ENCODE measurements around the gene SPON2.

The SPON2 gene

DNA sequence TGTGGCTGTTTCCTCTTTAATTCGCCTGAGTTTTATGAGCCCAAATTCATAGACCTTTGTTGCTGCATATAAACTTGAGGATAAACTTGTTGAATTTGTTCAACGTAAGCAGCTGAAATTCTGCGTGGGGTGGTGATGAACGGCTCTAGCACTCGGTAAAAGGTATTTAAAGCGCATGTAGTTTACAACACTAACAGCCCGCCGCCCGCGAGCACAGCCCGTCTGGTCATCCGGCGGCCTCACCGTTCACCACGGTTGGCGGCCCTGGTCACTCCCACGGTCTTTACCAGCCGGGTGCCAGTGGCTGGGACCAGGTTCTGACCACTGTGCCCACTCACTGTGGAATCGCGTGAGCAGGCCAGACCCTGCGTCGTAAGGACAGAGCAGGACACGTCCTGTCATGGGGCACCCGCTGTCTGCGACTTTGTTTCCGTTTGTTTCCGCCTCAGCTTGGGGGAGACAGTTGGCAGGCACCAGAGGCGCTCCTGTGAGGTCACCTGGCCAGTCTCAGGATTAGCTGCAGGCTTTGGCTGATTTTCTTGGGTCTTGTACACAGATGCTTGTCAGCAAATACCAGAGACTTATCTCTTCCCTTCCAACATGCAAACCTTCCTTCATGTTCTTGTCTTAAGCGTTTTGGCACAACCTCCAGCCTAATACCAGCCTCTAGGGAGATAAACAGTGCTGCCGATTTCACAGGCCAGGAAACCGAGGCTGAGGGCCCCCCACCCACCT, 36.8 kb upstream of the SPON2 start:
- in situ Hi-C loops (cut with MboI; ENCODE audit: low sequenced_read_pairs), result no loop called here

DNA sequence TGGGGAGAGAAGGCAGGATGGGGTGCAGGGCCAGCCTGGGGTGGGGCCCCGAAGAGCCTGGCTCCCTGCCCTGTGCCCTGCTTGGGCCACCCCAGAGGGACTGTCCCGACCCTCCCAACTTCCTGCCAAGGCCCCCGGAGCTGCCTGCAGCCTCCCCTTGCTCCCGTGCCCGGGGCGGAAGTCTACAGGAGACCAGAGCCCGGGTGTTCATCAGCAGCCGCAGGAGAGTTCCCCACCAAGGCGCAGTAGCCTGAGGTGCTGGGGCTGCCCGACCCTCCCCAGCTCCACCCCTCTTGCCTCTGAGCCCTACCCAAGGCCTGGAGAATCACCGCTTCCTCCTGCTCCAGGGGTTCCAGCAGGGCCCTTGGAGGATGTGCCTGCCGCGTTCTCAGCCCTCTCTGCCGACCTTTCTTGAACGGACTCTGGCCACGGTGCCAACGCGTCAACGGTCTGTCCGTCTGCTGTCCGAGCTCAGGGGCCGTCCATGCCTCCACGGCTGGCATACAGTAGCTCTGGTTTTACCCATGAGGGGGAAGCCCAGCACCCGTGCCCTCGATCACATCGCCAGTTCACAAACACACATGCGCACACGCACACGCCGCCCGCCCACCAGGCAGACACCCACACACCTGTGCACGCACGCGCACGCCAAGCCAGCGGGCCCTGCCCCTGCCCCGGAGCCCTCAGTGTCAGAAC, 36.0 kb upstream of the SPON2 start:
- in situ Hi-C loops (cut with MboI; ENCODE audit: low sequenced_read_pairs), result no loop called here

DNA sequence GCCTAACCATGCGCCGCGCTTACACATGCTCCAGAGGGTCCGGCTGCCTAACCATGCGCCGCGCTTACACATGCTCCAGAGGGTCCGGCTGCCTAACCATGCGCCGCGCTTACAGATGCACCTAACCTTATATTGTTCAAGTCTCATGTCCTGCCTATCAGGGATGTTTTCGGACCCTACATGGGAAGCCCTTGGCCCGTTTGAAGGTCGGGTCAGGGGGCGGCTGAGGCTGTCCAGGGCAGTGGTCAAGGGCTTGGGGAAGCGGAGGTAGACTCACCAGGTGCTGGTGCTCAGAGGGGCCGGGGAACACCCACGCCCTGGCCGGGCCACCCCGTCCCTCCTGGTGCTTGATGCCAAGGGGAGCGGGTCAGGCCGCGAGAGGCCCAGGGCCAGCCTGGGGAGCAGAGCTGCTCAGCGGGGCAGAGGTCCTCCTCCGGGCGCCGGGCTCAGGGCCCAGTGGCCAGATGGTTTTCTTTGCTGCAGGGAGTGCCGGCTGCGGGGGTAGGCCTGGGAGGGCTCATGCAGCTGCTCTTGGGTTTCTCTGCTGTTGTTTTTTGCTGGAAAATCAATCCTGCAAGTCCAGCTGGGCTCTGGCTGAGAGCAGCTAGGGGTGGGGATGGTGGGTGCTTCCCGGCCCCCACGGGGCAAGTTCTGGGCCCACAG, 35.4 kb upstream of the SPON2 start:
- in situ Hi-C loops (cut with MboI; ENCODE audit: low sequenced_read_pairs), result no loop called here

DNA sequence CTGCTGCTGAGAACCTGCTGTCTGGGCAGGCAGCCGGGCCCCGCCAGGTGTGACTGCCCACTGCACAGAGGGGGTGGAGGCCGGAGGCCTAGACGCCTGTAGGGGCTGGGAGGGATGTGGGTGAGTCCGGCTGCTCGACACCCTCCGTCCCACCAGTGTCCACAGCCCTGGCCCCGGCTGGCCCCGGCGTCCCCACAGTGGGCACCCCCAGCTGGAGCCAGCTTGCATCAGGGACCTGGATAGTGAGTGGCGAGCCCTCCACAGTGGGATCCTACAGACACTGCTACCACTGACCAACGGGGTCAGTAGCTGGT, 34.7 kb upstream of the SPON2 start:
- in situ Hi-C loops (cut with MboI; ENCODE audit: low sequenced_read_pairs), result no loop called here

DNA sequence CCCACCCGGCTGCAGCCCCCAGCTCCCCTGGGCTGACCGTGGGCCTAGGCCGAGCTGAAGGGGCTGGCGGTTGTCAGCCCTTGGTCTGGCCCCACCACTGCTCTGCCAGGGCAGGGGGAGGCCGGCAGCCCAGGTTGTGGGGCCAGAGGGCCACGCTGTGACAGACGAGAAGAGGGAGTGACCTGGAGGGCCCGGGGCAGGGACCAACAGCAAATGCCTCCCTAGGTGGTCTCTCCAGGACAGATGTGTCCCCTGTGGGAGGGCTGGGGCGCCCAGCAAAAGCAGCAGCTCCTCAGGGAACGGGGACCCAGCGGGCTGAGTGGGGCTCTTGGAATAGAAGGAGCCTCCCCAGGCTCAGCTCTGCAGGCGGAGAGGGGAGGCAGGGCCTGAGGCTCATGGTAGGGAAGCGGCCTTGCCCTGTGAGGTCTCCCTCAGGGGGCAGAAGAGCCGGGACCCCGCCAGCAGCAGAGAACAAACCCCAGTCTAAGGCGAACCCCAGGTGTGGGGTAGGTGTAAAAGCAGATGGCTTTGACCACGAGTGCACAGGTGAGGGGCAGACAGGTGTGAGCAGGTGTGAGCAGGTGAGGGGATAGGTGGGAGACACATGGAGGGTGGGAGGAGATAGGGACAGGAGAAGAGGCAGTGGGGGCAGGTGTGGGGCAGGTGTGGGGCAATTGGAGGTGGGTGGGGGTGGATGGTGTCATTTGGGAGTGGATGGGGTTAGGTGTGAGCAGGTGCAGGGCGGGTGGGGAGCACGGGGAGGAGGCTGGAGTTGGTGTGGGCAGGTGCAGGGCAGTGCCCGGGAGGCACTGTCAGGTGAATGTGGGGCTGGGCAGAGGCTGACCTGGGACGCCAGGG, 34.1 kb upstream of the SPON2 start:
- in situ Hi-C loops (cut with MboI; ENCODE audit: low sequenced_read_pairs), result no loop called here

DNA sequence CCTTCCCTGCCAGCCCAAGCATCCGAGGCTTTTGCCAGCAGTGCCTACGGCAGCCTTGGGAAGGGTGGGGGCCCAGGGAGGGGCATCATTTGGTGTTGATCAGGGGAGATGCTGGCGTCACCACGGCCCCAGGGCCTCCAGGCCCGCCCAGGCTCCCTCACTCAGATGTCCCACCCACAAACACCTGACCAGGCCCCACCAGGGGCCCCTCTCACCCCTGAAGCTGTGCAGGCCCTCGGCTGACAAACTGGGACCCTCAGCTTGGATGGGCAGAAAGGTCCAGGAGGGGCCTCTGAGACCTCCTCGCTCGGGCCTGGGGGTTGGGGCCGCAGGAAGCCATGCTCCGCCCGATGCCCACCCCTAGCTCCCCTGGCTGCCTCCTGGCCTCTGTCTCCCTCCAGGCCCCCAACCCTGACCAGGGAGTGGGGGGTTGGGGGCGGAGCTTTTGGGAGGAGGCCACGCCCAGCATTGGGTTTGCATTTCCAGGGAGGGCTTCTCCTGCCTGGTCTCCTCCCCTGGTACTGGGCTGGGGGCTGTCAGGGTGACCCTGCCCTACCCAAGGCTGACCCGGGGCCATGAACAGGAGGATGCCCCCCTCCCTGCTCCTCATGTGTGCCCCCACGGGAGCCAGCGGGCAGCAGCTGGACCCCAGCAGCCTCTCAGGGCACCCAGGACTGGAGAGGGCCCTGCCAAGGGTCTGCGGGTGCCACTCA, 33.4 kb upstream of the SPON2 start:
- in situ Hi-C loops (cut with MboI; ENCODE audit: low sequenced_read_pairs), result no loop called here

DNA sequence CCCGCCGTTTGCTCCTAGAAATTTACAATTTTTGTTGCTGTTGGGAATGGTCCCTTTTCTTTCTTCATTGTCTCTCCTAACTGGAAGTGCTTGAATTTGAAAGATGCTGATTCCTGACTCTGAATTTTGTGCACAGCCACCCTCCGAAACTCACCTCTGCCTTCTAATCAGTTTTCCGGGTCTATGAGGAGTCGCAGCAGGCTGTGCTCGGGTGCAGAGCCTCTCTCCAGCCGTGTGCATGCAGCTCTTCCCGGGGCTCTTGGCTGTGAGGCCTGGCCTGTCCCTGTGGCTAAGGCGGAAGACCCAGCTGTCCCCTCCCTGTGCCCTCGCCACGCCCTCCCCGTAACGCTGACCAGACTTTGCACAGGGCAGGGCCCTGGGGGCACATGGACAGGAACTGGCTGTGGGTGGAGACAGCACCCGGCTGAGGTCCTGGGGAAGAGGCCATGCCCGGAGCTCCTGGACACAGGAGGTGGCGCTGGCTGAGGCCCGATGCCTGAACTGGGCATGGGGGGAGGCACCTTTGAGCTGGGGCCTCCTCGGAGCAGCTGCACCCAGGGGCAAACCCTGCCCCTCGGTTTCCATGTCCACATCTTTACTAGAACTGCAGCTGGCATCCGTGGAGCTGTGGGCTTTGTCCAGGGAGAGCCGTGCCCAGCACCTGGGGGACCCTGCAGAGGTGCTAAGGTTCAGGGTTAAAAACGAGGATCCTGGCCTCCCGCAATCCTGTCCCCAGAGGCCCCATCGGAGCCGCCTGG, 32.6 kb upstream of the SPON2 start:
- in situ Hi-C loops (cut with MboI; ENCODE audit: low sequenced_read_pairs), result no loop called here

DNA sequence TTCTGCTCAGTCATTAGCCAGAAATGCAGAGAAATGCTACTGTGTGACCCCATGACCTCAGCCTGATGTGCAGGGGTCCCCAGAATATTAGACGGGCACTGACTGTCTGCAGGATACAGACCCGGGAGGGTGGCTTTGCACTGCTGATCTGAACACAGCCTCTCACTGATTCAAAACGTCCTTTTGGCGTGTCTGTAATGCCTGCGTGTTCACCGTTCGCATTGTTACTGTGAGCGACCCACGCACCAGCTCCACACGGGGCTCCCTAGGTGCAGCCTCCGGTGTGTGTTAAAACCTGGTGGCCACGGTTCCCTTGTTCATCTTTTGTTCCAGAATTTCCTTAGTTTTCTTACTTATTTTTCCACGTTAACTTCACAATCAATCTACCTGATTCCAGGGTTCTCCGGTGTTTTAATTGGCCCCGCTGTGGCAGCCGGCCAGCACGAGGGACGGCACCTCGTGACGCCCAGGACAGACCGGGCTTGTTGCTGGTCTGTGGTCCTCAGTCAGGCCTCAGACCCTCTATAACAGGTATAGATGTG, 32.0 kb upstream of the SPON2 start:
- in situ Hi-C loops (cut with MboI; ENCODE audit: low sequenced_read_pairs), result no loop called here

DNA sequence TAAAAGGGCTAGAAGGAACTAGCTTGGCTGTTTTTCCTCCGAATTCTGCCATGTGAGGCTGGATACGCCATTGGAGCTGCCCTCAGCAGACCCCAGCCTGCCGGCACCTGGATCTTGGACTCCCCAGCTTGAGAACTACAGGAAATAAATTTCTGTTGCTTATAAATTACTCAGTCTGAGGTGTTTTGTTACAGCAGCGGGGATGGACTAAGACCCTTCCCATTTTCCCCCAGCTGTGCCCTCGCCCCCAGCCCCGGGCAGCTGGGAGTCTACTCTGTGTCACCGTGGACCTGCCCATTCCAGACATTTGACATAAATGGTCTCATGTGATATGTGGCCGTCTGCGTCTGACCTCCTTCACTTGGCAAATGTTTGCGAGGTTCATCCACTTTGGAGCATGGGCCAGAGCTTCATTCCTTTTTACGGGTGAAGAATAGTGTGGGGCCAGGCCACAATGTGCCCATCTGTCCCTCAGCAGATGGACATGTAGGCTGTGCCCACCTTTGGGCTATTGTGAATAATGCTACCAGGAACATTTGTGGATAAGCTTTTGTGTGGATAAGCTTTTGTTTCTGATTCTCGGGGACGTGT, 30.7 kb upstream of the SPON2 start:
- in situ Hi-C loops (cut with MboI; ENCODE audit: low sequenced_read_pairs), result no loop called here

DNA sequence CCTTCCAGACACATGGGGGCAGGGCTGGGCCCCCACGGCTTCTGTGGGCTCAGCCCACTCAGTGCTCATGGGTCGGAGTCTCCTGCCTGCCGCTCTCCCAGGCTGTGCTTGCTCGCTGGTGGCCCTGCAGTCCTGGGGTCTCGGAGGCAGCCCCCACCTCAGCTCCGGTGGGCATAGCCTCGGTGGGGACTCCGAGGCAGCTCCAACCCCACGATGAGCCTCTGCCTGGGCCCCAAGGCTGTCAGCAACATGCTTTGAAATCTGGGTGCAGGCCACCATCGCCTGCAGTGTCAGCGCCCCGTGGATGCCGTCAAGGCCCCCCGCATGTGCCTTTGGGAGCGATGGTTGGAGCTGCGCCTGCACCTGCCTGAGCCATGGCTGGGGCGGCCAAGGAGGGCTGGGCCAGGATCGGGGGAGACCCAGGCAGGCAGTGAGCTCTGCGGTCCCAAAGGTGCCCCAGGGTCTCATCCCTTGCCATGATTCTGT, 30.2 kb upstream of the SPON2 start:
- in situ Hi-C loops (cut with MboI; ENCODE audit: low sequenced_read_pairs), result no loop called here

DNA sequence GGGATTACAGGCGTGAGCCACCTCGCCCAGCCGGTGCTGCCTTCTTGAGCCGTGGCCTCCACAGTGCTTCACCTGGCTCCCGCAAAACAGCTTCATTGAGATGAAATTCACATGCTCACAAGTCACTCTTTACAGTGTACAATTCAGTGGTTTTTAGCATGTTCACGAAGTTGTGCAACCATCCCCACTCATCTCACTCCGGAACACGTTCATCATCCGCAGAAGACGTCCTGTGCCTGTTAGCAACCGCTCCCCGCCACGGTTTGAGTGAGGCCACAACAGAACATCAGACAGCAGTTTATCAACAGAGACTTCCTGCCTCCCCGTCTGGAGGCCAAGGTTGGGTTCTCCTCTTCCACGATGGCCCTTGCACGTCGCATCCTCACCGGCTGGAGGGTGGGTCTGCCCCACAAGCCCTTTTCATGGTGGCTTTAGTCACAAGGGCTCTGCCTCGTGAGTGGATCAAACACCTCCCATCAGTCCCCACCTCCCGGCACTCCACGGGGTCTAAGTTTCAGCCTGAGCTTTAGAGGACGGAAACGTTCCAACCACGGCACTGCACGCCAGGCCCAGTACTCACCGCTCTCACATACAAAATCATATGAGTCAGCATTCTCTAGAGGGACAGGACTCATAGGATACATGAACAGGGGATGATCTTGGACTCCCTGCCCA, 29.6 kb upstream of the SPON2 start:
- in situ Hi-C loops (cut with MboI; ENCODE audit: low sequenced_read_pairs), result no loop called here

DNA sequence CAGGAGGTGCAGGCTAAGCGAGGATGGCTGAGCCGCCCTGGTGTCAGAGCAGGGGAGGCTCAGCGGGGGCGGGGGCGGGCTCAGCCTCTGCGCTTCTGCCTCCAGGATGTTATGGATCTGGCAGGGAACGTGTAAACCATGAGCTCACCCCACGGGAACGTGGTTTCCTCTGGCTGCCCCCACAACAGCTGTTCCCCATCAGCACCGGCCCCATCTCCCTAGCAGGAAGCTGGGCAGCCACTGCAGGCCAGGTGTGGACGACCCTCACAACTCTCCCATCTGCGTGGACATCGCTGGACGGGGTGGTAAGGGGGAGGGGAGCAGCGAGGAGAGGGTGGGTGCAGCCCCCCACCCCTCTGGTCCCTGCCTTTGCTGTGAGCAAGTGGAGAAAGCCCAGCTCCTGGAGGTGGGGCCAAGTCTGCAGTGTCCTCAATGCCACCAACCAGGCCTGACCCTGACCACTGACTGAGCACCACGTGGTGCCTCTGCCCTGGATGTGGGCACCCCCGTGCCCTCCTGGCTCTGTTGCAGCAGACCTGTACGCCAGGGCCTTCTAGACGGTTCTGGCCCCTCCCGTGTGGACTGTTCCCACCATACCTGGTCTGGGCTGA, 28.1 kb upstream of the SPON2 start:
- in situ Hi-C loops (cut with MboI; ENCODE audit: low sequenced_read_pairs), result no loop called here

DNA sequence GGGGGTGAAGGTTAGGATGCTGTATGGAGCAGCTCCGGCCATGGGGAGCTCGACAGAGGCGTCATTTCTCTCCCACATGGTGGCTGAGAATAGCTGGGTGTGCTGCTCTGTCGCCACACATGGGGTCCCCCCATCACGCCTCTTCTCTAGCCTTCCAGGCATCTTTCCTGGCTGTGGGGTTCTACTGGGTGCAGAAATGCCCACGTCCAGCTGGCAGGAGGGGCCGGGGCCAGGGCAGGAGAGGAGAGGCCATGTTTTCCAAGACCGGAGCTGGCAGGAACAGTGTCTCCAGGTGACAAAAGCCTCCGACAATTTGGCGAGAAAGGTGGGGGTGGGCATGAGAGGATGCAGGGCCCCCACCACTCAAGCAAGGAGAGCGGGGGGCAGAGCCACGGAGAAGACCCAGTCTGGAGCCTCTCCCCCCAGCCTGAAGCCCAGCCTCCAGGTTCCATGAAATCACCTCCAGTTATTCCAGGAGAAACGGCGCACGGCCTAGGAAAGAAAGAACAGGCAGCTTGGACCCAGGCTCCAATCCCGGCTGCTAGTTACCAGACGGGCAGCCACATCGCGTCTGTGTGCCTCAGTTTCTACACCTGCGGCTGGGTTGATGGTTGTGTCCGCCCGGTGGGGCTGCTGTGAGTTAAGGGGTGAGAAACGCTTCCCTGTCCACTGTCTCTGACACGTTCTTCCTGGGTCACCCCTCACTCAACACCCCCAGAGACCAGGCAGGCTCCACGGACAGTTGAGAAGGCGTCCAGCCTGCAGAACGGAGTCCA, 27.4 kb upstream of the SPON2 start:
- in situ Hi-C loops (cut with MboI; ENCODE audit: low sequenced_read_pairs), result no loop called here

DNA sequence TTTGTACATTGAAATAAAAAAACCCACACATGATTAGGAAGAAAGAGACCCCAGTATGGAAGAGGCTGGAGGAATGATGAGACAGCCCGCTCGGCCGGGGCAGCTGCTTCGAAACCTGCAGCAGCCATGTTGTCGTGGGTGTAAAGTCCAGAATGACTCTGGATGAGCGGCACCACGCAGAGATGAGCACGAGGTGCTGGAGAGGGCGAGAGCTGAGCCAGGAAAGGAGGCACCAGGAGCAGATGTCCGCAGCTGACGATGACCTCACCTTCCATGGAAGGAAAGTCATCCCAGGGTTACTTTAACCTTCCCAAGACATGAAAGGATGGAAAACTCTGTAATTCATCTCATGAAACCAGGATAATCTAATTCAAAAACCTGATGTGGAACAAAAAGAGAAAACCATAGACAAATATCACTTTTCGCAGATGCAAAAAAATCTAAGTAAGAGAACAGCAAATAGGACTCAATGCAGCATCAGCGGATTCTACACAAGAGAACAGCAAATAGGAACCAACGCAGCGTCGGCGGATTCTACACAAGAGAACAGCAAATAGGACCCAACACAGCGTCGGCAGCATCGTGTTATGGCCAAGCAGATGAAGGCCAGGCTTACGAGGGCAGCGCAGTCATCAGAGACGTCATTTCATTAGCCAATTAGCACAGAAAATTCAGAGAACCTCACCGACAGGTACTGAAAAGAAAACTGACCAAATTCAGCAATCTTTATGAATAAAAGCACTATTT, 25.9 kb upstream of the SPON2 start:
- in situ Hi-C loops (cut with MboI; ENCODE audit: low sequenced_read_pairs), result no loop called here

DNA sequence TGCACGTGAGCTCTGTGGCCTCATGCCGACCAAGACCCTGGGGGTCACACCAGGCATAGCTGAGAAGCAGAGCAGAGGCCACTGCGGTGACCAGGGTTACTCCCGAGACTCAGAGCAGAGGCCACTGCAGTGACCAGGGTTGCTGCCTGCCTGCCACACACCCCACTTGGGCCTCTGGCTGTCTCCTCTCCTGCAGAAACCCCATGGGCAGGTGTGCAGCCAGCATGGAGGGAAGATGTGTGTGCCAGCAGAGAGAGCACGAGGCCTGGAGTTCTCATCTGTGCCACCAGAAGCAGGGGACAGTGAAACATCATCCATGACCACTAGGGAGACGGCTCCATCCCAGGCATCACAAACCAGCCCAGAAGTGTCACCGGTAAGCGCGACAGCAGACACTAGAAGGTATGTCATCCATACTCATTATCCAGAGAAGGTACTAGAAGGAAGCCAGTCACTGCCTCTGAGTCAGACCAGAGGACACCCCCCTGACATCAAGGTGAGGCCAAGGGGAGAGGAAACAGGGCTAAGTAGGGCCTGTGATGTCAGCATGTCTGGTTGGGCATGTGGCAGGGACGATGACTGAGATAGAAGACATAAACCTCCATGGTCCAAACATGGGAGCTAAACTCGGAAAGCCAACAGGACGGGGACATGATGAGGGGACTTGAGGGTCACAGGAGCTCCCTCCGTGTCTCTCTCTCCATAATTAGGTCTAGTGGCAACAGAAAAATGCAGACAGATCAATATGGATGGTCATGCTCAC, 24.2 kb upstream of the SPON2 start:
- in situ Hi-C loops (cut with MboI; ENCODE audit: low sequenced_read_pairs), result no loop called here

DNA sequence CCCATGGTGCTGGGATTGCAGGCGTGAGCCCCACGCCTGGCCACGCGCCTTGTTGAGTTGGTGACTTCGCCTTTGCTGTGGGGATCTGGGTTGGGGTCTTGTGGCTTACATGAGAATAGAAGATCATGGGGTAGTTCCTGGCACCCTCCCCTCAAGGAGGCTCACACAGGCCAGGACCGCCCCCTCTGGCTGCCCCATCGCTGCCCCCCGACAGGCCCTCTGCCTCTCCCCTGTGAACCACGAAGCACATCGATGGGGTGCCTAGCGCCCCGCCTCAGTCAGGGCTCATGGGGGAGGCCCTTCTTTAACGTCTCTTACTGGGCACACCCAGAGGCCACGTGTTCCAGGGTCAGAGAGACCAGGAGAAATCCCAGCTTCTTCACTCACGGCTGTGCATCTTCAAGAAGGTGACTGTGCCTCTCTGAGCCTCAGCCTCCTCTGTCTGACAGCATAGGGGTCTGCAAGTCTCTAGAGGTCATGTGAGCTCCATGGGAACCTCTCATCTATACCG, 23.6 kb upstream of the SPON2 start:
- in situ Hi-C loops (cut with MboI; ENCODE audit: low sequenced_read_pairs), result no loop called here
